Stimulated activated CD4-positive, alpha-beta T cell treated with anti-CD3 and anti-CD28 coated beads, Interleukin-15, amount 100 ng/mL, for 48 hours (primary cell): ENCODE data around the gene LMBRD2.
"Not testable (repeated sequence)": the region's sequence is repeated elsewhere in the genome, so short reads cannot be mapped to it uniquely, and the experiment has no call there.

Source experiments
- DNase-seq, 2 donors: peaks; one replicate each; pipeline ENCODE4 v3.0.0-alpha.2; 2020; ENCODE audit warnings: low read depth in 2 of 2

The LMBRD2 gene

GRCh38 chr5:36161361-36161760 lies 9.7 kb upstream of the LMBRD2 start:
- no peak for DNase-seq

DNA sequence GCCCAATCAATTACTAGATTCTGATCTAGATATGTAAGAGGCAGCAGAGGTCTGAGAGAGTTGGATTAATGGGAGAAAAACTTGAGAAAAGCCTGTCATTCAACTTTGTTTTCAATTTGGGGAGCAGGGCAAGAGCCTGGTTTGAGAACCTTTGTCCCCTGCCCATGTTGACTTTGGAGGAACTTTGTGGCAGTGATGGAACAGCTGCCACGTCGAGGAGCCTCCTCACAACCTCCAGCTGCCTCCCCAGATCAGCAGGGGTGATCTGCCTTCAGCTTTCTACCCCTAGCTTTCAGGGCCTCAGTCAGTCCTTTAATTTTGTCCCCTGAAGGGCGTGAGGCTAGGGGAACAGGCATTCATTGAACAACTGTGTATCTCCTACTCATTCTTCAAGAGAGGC lies 8.9 kb upstream of the LMBRD2 start:
- no peak for DNase-seq

- no peak for DNase-seq
Measured at GRCh38 chr5:36158144-36158543, 6.5 kb upstream of the LMBRD2 start.

GRCh38 chr5:36156619-36157018 lies 4.9 kb upstream of the LMBRD2 start:
- DNase-seq: no peak

- no peak for DNase-seq
Measured at GRCh38 chr5:36156121-36156601, 4.5 kb upstream of the LMBRD2 start.

DNA sequence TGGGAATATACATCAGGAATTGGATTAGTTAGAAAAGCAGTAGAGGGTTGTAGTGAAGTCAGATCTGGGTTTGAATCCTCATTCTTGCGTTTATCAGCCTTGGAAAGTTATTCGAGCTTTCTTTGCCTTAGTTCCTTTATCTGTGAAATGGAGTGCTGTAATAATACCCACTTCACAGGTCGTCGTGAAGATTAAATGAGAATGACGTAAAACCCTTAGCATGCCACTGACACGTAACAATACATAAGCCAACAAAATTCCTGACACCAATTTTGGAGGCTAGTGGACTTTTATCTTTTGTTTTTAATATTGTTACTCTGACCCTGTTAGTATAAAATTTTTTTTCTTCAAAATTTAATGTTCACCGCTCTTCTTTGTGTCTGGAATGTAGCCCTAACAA lies 3.6 kb upstream of the LMBRD2 start:
- no peak for DNase-seq

DNA sequence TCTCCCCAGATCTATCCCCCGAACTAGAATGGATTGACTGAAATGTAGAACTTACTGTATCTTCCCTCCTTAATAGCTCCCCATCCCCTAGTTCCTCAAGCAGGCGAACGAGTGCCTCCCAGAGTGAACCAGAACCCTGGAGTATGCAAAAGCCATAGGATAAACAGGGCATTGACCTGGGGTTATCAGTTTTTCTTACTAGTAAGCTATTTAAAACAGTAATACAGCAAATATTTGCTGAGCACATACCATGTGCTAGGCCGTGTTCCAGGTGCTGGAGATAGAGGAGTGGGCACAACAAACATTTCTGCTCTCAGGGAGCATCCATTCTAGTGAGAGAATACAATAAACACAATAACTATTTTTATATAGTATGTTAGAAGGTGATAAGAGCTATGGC lies 2.0 kb upstream of the LMBRD2 start:
- DNase-seq: no peak

DNA sequence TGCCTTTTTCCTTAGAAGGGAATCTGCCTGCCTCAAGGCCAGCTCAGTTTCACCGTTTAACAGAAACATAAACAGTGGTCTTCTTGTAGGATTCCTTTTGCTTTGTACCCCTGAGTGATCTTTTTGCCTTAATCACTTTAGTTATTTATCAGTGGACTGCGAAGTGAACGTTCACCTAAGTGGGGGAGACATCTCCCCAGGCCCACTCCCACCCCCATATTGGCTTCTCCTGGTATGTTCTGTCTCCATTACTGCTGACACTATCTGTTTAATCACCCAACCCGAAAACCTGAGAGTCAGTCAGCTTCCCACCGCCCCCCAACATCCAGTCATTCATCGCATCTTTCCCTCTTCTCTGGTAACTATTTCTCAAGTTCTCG lies 1.6 kb upstream of the LMBRD2 start:
- no peak for DNase-seq

DNA sequence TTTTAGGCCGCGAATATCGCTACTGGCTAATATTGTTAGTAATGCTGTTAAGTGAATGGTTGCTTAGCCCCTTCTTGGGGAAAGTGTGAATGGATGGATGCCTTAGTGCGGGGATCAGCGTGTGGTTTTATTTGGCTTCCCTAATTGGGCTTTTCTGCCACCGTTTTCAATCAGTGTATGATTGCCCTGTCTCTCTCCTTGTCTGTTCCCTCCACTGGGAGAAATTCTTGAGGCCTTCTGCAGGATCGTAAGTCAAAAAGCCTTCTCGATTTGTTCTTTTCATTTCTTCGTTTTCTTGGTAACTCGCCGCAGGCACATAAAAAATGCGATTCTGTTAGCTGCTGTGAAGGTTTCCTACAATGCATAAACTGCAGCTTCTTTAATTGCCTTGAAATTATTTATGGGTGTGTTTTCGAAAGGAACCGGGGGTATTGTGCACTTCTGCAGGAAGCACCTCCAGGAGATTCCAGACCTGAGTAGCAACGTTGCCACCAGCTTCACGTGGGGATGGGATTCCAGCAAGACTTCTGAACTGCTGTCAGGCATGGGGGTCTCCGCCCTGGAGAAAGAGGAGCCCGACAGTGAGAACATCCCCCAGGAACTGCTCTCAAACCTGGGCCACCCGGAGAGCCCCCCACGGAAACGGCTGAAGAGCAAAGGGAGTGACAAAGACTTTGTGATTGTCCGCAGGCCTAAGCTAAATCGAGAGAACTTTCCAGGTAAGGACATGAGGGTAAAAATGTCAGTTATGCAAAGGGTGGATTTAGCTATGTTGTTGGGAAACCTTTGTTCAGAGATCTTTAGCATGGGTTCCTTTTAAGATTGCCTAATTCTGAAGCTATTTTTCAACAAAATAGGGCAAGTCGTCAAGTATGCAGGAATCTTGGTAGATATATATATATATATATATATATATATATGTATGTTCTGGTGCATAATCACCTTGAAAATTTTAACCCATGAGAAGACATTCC lies 924 bp upstream of the LMBRD2 start:
- DNase-seq: no peak

GRCh38 chr5:36150676-36151433 lies 832 bp downstream of the LMBRD2 start:
- DNase-seq: peak; percentile 47 to 49

GRCh38 chr5:36147681-36148080 lies 4.0 kb downstream of the LMBRD2 start:
- no peak for DNase-seq

DNA sequence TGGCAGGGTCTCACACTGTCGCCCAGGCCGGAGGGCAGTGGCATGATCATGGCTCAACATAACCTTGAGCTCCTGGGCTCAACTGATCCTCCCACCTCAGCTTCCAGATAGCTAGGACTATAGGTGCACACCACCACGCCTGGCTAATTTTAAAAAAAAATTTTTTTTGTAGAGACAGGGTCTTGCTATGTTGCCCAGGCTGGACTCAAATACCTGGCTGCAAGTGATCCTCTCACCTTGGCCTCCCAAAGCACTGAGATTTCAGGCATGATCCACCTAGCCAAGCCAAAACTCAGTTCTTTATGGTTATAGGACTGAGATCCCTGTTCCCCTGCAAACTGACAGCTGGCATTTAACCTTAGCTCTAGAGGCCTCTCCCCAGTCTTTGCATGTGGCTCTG lies 5.3 kb downstream of the LMBRD2 start:
- DNase-seq: no peak

DNA sequence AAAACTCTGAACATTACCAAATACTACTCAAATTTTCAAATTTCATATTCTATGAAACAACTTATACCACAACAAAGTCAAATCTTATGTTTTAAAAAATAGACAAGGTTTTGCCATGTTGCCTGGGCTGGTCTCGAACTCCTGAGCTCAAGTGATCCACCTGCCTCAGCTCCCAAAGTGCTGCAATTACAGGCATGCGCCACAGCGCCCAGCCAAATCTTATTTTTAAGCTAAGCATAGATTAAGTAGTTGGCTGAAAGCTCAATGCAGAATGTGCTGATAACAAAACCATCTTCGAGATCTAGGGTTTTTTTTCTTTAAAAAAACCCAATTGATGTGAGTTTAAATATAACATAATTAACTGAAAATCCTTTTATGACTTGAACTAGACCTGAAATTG lies 6.4 kb downstream of the LMBRD2 start:
- DNase-seq: no peak

GRCh38 chr5:36138900-36139683 lies 12.6 kb downstream of the LMBRD2 start:
- DNase-seq: no peak

GRCh38 chr5:36136581-36136980 lies 15.1 kb downstream of the LMBRD2 start:
- no peak for DNase-seq

DNA sequence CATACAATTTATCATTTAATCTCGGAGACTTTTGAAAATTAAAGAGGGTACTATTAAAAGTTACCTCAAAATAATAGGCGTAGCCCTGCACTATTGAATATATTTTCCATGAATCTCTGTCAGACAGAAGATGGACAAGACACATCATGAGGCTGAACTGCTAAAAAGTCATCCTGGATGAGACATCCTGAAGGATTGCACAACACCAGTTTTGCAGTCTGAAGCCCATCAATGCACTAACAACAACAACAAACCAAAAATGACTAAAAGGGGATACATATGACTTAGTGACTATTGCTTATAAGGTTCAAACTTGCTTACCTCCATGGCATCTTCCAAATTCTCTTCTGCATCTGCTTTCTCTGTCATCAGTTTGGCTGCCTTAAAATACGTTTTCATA lies 15.7 kb downstream of the LMBRD2 start:
- no peak for DNase-seq

GRCh38 chr5:36133009-36133408 lies 18.7 kb downstream of the LMBRD2 start:
- not testable (repeated sequence) for DNase-seq

- not testable (repeated sequence) for DNase-seq
Measured at GRCh38 chr5:36129666-36130065, 22.0 kb downstream of the LMBRD2 start.

GRCh38 chr5:36128795-36129194 lies 22.9 kb downstream of the LMBRD2 start:
- DNase-seq: no peak

- DNase-seq: no peak
Measured at GRCh38 chr5:36125868-36126267, 25.8 kb downstream of the LMBRD2 start.

- DNase-seq: no peak
Measured at GRCh38 chr5:36111238-36111637, 40.4 kb downstream of the LMBRD2 start.
